Endodermal cell (in vitro differentiated cells): ENCODE measurements around the gene MINAR2. TPM values are rescaled to one million over a fixed set of nuclear protein-coding genes. Genes with fewer than 3 reads are reported as not detected.

ENCODE experiments used
- DNase-seq: peaks from one replicate; pipeline ENCODE4 v3.0.0-alpha.2; 2017
- H3K27ac ChIP-seq: 2 replicates; pipeline ENCODE4 v1.5.1; 2013; ENCODE audit warnings: mild to moderate bottlenecking, low read depth, low read length, moderate library complexity
- H3K27me3 ChIP-seq: 2 replicates; pipeline ENCODE4 v1.6.1; 2013; ENCODE audit warnings: mild to moderate bottlenecking, low read length, moderate library complexity; ENCODE audit not compliant: insufficient read depth, control insufficient read depth, poor library complexity, severe bottlenecking
- H3K36me3 ChIP-seq: 2 replicates; pipeline ENCODE4 v1.7.0; 2013; ENCODE audit warnings: mild to moderate bottlenecking, low read length, moderate library complexity; ENCODE audit not compliant: control insufficient read depth, insufficient read depth
- H3K4me1 ChIP-seq: one replicate; pipeline ENCODE4 v1.7.0; 2013; ENCODE audit warnings: low read length; ENCODE audit not compliant: control insufficient read depth, insufficient read depth
- H3K4me3 ChIP-seq: 2 replicates; pipeline ENCODE4 v1.5.1; 2013; ENCODE audit warnings: mild to moderate bottlenecking, low read length, moderate library complexity
- H3K9ac ChIP-seq: 2 replicates; pipeline ENCODE4 v1.6.1; 2013; ENCODE audit warnings: mild to moderate bottlenecking, low read length, moderate library complexity; ENCODE audit not compliant: poor library complexity, severe bottlenecking; ENCODE audit errors: extremely low read depth
- H3K9me3 ChIP-seq: 2 replicates; pipeline ENCODE4 v1.6.1; 2013; ENCODE audit warnings: mild to moderate bottlenecking, low read length, moderate library complexity; ENCODE audit not compliant: control insufficient read depth
- H3K27ac Mint-ChIP-seq: 2 replicates; pipeline ENCODE4 v1.8.0; 2020; ENCODE audit warnings: mixed read lengths
- H3K27me3 Mint-ChIP-seq: 2 replicates; pipeline ENCODE4 v1.8.0; 2021; ENCODE audit warnings: mild to moderate bottlenecking, mixed read lengths; ENCODE audit not compliant: insufficient read depth
- H3K36me3 Mint-ChIP-seq: 2 replicates; pipeline ENCODE4 v1.8.0; 2020; ENCODE audit warnings: low read depth, mixed read lengths
- H3K4me1 Mint-ChIP-seq: 2 replicates; pipeline ENCODE4 v1.8.0; 2020; ENCODE audit warnings: mixed read lengths
- H3K4me3 Mint-ChIP-seq: 2 replicates; pipeline ENCODE4 v1.8.0; 2020; ENCODE audit warnings: mild to moderate bottlenecking, moderate library complexity, mixed read lengths
- H3K9me3 Mint-ChIP-seq: 2 replicates; pipeline ENCODE4 v1.8.0; 2020; ENCODE audit warnings: mild to moderate bottlenecking, mixed read lengths
- WGBS, 2 experiments: methylation state at CpG; one replicate each; pipeline versions ENCODE4 v1.1.5 to v1.1.7; 2013; ENCODE audit warnings: missing lambda C conversion rate in 2 of 2, mixed read lengths in 1 of 2; ENCODE audit not compliant: insufficient coverage in 1 of 2, insufficient read length in 1 of 2; 5-methylcytosine and 5-hydroxymethylcytosine counted together
- total RNA-seq, 2 donors: library from RNA; stranded (reverse); fragmentation: NEBNext Ultra II Directional in 1 of 2; extraction: Animal tissue kit (Norgen Biotek cat#: 25700) in 1 of 2; gene quantifications; 2 replicates in 1 of 2; 3 replicates in 1 of 2; pipeline ENCODE4 v1.2.1, GENCODE V29; 2021
- TF ChIP-seq, protein P1 (sequence below): fragments of 200-600 bp; sonication (generic); conservative IDR thresholded peaks from 2 replicates; pipeline ENCODE4 v1.5.0; 2021; ENCODE audit warnings: antibody characterized with exemption, mild to moderate bottlenecking

Gene MINAR2
- total RNA-seq, 2 donors from 2014 or later, result 0.15 TPM; not detected in 1

DNA sequence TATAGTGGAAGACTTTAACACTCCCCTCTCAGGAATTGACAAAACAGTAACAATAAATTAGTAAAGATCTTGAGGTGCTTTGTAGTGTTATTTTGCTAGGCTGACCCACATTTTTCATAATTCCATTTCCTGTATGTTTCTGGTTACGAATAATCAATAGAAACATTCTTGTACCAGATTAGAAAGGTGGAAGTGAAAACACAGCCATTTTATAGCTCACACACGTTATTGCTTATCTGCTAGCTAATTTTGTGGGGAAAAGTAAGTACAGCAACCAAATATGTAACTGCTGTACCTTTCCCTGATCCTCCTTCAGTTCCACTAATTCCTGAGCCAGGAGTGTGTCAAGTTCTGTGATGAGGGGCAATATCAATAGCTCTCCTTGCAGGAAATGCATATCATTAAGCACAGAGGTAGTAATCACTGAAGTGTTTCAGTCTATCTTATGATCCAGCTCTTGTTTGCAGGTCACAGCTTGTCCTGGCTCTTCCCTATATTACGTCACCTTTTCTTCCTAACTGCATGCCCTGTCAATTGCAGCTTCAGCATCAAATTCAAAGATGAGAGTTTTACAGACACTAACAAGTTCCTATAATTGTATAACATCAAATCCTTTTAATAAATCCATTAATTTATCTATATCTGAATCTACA is 59.4 kb downstream of the MINAR2 start:
- TF ChIP-seq, protein P1, sequence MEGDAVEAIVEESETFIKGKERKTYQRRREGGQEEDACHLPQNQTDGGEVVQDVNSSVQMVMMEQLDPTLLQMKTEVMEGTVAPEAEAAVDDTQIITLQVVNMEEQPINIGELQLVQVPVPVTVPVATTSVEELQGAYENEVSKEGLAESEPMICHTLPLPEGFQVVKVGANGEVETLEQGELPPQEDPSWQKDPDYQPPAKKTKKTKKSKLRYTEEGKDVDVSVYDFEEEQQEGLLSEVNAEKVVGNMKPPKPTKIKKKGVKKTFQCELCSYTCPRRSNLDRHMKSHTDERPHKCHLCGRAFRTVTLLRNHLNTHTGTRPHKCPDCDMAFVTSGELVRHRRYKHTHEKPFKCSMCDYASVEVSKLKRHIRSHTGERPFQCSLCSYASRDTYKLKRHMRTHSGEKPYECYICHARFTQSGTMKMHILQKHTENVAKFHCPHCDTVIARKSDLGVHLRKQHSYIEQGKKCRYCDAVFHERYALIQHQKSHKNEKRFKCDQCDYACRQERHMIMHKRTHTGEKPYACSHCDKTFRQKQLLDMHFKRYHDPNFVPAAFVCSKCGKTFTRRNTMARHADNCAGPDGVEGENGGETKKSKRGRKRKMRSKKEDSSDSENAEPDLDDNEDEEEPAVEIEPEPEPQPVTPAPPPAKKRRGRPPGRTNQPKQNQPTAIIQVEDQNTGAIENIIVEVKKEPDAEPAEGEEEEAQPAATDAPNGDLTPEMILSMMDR, result no peak
- Histone ChIP-seq H3K27ac (no peak overlapping the region), H3K27me3 (no peaks in the 10 kb centered on the region), H3K9ac (no peak overlapping the region), H3K4me3 (no peak overlapping the region), H3K36me3 (no peaks in the 10 kb centered on the region), H3K9me3 (no peaks in the 10 kb centered on the region), H3K4me1 (no peaks in the 10 kb centered on the region)
- no peak overlapping the region for H3K4me3 Mint-ChIP-seq
- no peaks in the 10 kb centered on the region for H3K4me1 Mint-ChIP-seq
- H3K9me3 Mint-ChIP-seq, result no peaks in the 10 kb centered on the region
- no peak overlapping the region for H3K27ac Mint-ChIP-seq
- no peak for DNase-seq
- H3K27me3 Mint-ChIP-seq, result no peaks in the 10 kb centered on the region
- no peaks in the 10 kb centered on the region for H3K36me3 Mint-ChIP-seq
- 58 to 94% methylated on average over 2 to 3 of the region's 3 CpGs for WGBS, 2 experiments

Other genes with a start within 250 kb of the MINAR2 start
- 1 to 10 TPM; 1.2 to 2.0 TPM for gene CHSY3, start 156.4 kb downstream of the MINAR2 start, total RNA-seq